ENCODE data around the gene CLSTN2. TPM values are rescaled to one million over a fixed set of nuclear protein-coding genes. Genes with fewer than 3 reads are reported as not detected.

Gene CLSTN2
- total RNA-seq, 1 donor from 2014 or later: 80.9 TPM

DNA sequence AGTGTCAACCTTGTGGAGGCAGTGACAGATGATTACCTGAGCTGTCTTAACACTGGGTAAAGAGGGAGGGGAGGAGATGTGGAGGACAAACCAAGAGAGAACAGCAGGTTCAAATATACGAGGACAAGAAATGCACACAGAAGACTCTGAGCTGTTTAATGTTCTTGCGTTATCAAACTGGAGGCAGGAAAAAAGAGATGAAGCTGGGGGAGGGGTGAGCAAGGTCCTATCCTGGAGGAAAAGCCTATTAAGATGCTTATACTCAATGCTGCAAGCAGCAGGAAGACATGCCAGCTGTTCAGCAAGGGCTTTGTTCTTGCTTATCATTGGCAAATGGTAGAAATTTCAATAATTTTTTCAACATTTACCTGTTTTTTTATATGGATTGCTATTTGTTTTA lies 397.1 kb downstream of the CLSTN2 start:
- Histone ChIP-seq H3K27me3 (ENCODE audit: insufficient read depth, low read length) (no peaks in the 10 kb centered on the region), H3K79me2 (ENCODE audit: insufficient read depth, low read length) (no peaks in the 10 kb centered on the region), H2AFZ (ENCODE audit: low read depth, low read length) (no peak overlapping the region), H3K9ac (ENCODE audit: low read length) (no peak overlapping the region), H3K4me3 (ENCODE audit: insufficient read depth, low read depth, low read length) (no peak overlapping the region), H3K4me2 (ENCODE audit: low read length) (no peak overlapping the region), H3K36me3 (ENCODE audit: insufficient read depth, low read length) (no peaks in the 10 kb centered on the region), H4K20me1 (ENCODE audit: insufficient read depth, low read length) (no peaks in the 10 kb centered on the region), H3K27ac (ENCODE audit: low read depth, low read length) (no peak overlapping the region), H3K9me3 (ENCODE audit: insufficient read depth, low read depth, low read length) (no peaks in the 10 kb centered on the region), H3K4me1 (ENCODE audit: insufficient read depth, low read length) (no peaks in the 10 kb centered on the region)
- Mint-ChIP-seq H3K4me1 (ENCODE audit: low read depth, unreplicated experiment) (no peaks in the 10 kb centered on the region), H3K27ac (ENCODE audit: unreplicated experiment) (no peak overlapping the region), H3K9me3 (ENCODE audit: unreplicated experiment) (peaks cover 2% of the 10 kb centered on the region), H3K4me3 (ENCODE audit: unreplicated experiment) (no peak overlapping the region), H3K36me3 (ENCODE audit: low read depth, unreplicated experiment) (peaks cover 2% of the 10 kb centered on the region), H3K27me3 (ENCODE audit: low read depth, unreplicated experiment) (no peaks in the 10 kb centered on the region)
- DNase-seq (ENCODE audit: low read depth) (no peak), FAIRE-seq (no peak)
- TF ChIP-seq EZH2 (IDR thresholded peaks at IDR 0.05; ENCODE audit: insufficient read depth, low read length): no peak
- TF ChIP-seq, protein P1, sequence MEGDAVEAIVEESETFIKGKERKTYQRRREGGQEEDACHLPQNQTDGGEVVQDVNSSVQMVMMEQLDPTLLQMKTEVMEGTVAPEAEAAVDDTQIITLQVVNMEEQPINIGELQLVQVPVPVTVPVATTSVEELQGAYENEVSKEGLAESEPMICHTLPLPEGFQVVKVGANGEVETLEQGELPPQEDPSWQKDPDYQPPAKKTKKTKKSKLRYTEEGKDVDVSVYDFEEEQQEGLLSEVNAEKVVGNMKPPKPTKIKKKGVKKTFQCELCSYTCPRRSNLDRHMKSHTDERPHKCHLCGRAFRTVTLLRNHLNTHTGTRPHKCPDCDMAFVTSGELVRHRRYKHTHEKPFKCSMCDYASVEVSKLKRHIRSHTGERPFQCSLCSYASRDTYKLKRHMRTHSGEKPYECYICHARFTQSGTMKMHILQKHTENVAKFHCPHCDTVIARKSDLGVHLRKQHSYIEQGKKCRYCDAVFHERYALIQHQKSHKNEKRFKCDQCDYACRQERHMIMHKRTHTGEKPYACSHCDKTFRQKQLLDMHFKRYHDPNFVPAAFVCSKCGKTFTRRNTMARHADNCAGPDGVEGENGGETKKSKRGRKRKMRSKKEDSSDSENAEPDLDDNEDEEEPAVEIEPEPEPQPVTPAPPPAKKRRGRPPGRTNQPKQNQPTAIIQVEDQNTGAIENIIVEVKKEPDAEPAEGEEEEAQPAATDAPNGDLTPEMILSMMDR (IDR thresholded peaks at IDR 0.05; ENCODE audit: insufficient read depth, low read depth, low read length): no peak

DNA sequence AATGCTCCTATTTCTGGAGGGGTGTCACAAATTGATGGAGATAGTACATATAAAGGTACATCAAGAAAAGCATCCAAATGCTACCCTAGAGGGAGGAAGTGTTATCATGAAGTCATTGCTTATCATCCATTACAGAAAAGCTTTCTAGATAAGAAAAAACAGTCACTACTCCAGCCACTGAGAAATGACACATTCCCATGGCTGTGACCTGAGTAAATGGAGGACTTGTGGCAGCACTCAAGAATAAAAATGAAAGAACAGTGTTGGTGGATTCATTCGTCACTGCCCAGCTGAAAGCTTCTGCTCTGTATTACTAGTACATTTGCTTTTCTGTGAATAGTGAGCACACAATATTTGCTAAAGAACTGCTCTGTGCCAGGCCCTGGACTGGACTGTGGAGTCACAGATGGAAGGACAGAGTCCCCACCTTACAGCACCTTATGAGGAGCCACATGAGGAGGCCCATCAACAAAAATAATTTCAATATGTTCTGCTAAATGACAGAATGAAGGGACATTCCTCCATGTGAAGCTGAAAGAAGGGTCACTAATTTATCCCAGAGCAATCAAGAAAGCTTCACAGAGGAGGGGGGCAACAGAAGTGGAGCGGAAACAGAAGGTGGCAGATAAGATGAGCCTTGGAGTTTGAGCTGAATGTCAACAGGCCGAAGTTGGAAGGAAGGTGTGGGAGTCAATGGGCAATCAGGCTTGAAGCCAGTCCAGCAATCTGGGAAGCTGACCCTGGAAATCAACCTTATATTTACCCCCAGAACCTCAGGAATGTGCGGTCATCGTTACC lies 399.3 kb downstream of the CLSTN2 start:
- H3K4me1 Mint-ChIP-seq (ENCODE audit: low read depth, unreplicated experiment): no peaks in the 10 kb centered on the region
- H4K20me1 ChIP-seq (ENCODE audit: insufficient read depth, low read length): no peaks in the 10 kb centered on the region
- no peaks in the 10 kb centered on the region for H3K27me3 ChIP-seq (ENCODE audit: insufficient read depth, low read length)
- H3K9me3 ChIP-seq (ENCODE audit: insufficient read depth, low read depth, low read length): no peaks in the 10 kb centered on the region
- H3K4me1 ChIP-seq (ENCODE audit: insufficient read depth, low read length): no peaks in the 10 kb centered on the region
- no peaks in the 10 kb centered on the region for H3K79me2 ChIP-seq (ENCODE audit: insufficient read depth, low read length)
- peaks cover 2% of the 10 kb centered on the region for H3K36me3 Mint-ChIP-seq (ENCODE audit: low read depth, unreplicated experiment)
- H3K4me3 Mint-ChIP-seq (ENCODE audit: unreplicated experiment): no peak overlapping the region
- H3K4me2 ChIP-seq (ENCODE audit: low read length): no peak overlapping the region
- peaks cover 2% of the 10 kb centered on the region for H3K9me3 Mint-ChIP-seq (ENCODE audit: unreplicated experiment)
- peaks cover 1% of the 10 kb centered on the region for H3K27me3 Mint-ChIP-seq (ENCODE audit: low read depth, unreplicated experiment)
- H3K27ac Mint-ChIP-seq (ENCODE audit: unreplicated experiment): no peak overlapping the region
- DNase-seq (ENCODE audit: low read depth) (no peak), FAIRE-seq (no peak)
- H3K9ac ChIP-seq (ENCODE audit: low read length): no peak overlapping the region
- no peak for TF ChIP-seq EZH2 (IDR thresholded peaks at IDR 0.05; ENCODE audit: insufficient read depth, low read length)
- TF ChIP-seq, protein P1 (IDR thresholded peaks at IDR 0.05; ENCODE audit: insufficient read depth, low read depth, low read length): no peak
- no peaks in the 10 kb centered on the region for H3K36me3 ChIP-seq (ENCODE audit: insufficient read depth, low read length)
- H3K4me3 ChIP-seq (ENCODE audit: insufficient read depth, low read depth, low read length): no peak overlapping the region
- no peak overlapping the region for H3K27ac ChIP-seq (ENCODE audit: low read depth, low read length)
- H2AFZ ChIP-seq (ENCODE audit: low read depth, low read length): no peak overlapping the region

DNA sequence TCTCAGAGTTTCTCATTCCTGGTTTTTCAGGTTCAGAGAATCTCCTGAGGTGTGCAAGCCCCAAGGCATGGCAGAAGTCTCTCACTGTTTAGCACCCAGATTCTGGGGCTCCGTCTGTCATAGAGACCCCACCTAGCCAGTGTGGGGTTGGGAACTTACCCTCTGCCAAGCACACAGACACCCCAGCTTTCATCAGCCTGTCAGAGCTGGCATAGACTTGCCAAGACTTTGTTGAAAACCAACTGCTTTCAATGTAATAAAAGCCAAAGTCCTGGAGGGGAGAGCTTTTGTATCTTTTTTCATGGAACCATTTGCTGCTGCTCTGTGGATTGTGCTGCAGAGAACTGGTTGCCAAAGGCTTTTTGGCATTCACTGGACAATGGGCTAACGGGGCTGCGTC lies 401.5 kb downstream of the CLSTN2 start:
- Histone ChIP-seq H3K27ac (ENCODE audit: low read depth, low read length) (no peak overlapping the region), H3K79me2 (ENCODE audit: insufficient read depth, low read length) (no peaks in the 10 kb centered on the region), H3K36me3 (ENCODE audit: insufficient read depth, low read length) (no peaks in the 10 kb centered on the region), H4K20me1 (ENCODE audit: insufficient read depth, low read length) (no peaks in the 10 kb centered on the region), H3K27me3 (ENCODE audit: insufficient read depth, low read length) (no peaks in the 10 kb centered on the region), H3K4me2 (ENCODE audit: low read length) (no peak overlapping the region), H2AFZ (ENCODE audit: low read depth, low read length) (no peak overlapping the region), H3K4me3 (ENCODE audit: insufficient read depth, low read depth, low read length) (no peak overlapping the region), H3K4me1 (ENCODE audit: insufficient read depth, low read length) (no peaks in the 10 kb centered on the region), H3K9me3 (ENCODE audit: insufficient read depth, low read depth, low read length) (no peaks in the 10 kb centered on the region), H3K9ac (ENCODE audit: low read length) (no peak overlapping the region)
- no peak for TF ChIP-seq EZH2 (IDR thresholded peaks at IDR 0.05; ENCODE audit: insufficient read depth, low read length)
- TF ChIP-seq, protein P1 (IDR thresholded peaks at IDR 0.05; ENCODE audit: insufficient read depth, low read depth, low read length): no peak
- no peaks in the 10 kb centered on the region for H3K4me1 Mint-ChIP-seq (ENCODE audit: low read depth, unreplicated experiment)
- peaks cover 2% of the 10 kb centered on the region for H3K9me3 Mint-ChIP-seq (ENCODE audit: unreplicated experiment)
- no peak for DNase-seq (ENCODE audit: low read depth)
- peaks cover 1% of the 10 kb centered on the region for H3K27me3 Mint-ChIP-seq (ENCODE audit: low read depth, unreplicated experiment)
- no peak for FAIRE-seq
- no peak overlapping the region for H3K4me3 Mint-ChIP-seq (ENCODE audit: unreplicated experiment)
- peaks cover 2% of the 10 kb centered on the region for H3K36me3 Mint-ChIP-seq (ENCODE audit: low read depth, unreplicated experiment)
- H3K27ac Mint-ChIP-seq (ENCODE audit: unreplicated experiment): no peak overlapping the region
